GM23338 (cell line): ENCODE measurements around the gene MCU.

ENCODE experiments used
- CREB1 ChIP-seq: fragments of 250-450 bp; sonication (Bioruptor Pico); IDR thresholded peaks from 2 replicates; pipeline ENCODE4 v1.5.0; 2020; ENCODE audit warnings: low read depth, mild to moderate bottlenecking, moderate library complexity
- CTCF ChIP-seq, 2 experiments: fragments of 200-600 bp in 1 of 2; sonication (generic) in 1 of 2; conservative IDR thresholded peaks; 2 replicates each; pipeline versions ENCODE4 v1.5.1 to v1.6.1; 2016 to 2017; ENCODE audit warnings: antibody characterized with exemption in 2 of 2, low read depth in 2 of 2, mild to moderate bottlenecking in 2 of 2, moderate library complexity in 1 of 2
- ETS1 ChIP-seq: IDR thresholded peaks from 2 replicates; pipeline ENCODE4 v1.6.1; 2016; ENCODE audit warnings: antibody characterized with exemption
- EZH2 ChIP-seq: fragments of 200-600 bp; sonication (generic); IDR thresholded peaks from one replicate; pipeline ENCODE4 v1.8.0; 2017; ENCODE audit warnings: antibody characterized with exemption, mild to moderate bottlenecking, low read depth; ENCODE audit not compliant: unreplicated experiment
- EZH2phosphoT487 ChIP-seq: fragments of 200-600 bp; sonication (generic); IDR thresholded peaks from one replicate; pipeline ENCODE4 v1.8.1; 2018; ENCODE audit warnings: antibody characterized with exemption; ENCODE audit not compliant: unreplicated experiment
- JUNB ChIP-seq: IDR thresholded peaks from one replicate; pipeline ENCODE4 v1.6.1; 2016; ENCODE audit warnings: antibody characterized with exemption; ENCODE audit not compliant: unreplicated experiment
- REST ChIP-seq: IDR thresholded peaks from one replicate; pipeline ENCODE4 v1.6.1; 2018; ENCODE audit warnings: antibody characterized with exemption; ENCODE audit not compliant: unreplicated experiment
- ZNF114 ChIP-seq: fragments of 250-450 bp; sonication (Bioruptor Pico); IDR thresholded peaks from 2 replicates; pipeline ENCODE4 v1.5.0; 2020; ENCODE audit warnings: mild to moderate bottlenecking, moderate library complexity

- no peak for TF ChIP-seq EZH2phosphoT487
- TF ChIP-seq CTCF (conservative IDR thresholded peaks at IDR 0.05; ENCODE audit: low read depth in 2 of 2): no peak
- no peak for TF ChIP-seq CREB1 (CRISPR knock-in tag)
- TF ChIP-seq REST: no peak
- TF ChIP-seq ETS1: no peak
- TF ChIP-seq JUNB: no peak
- TF ChIP-seq EZH2: no peak
- no peak for TF ChIP-seq ZNF114 (CRISPR knock-in tag)
These were observed 203.4 kb downstream of the MCU start for GRCh38 chr10:72895236-72895850.
